GM18951 (cell line): ENCODE results near the gene USP31.

Experiments used
- POLR2A ChIP-seq: IDR thresholded peaks from 4 replicates; pipeline ENCODE4 v1.6.1; 2011; ENCODE audit warnings: mild to moderate bottlenecking; ENCODE audit not compliant: insufficient read length, insufficient read depth; ENCODE audit errors: extremely low read depth
- in situ Hi-C: fragments of 300-500 bp; cut with MboI; formaldehyde crosslinking; loops from one replicate; pipeline ENCODE4 v1.12.0; 2022; ENCODE audit warnings: low sequenced_read_pairs, mixed read lengths, inconsistent platforms; ENCODE audit not compliant: unreplicated experiment

Gene USP31

GRCh38 chr16:23051587-23051986 is 97.7 kb downstream of the USP31 start:
- no peak for TF ChIP-seq POLR2A
- in situ Hi-C loops, result no loop called here

- in situ Hi-C loops, result no loop called here
- TF ChIP-seq POLR2A, result no peak
These were observed 101.1 kb downstream of the USP31 start for GRCh38 chr16:23048164-23048563.

- no peak for TF ChIP-seq POLR2A
These were observed 104.2 kb downstream of the USP31 start for GRCh38 chr16:23045025-23045424.

GRCh38 chr16:23040246-23040645 is 109.0 kb downstream of the USP31 start:
- in situ Hi-C loops, result no loop called here
- no peak for TF ChIP-seq POLR2A

More at GRCh38 chr16:23045025-23045424, 104.2 kb downstream of the USP31 start:
- in situ Hi-C loops, result no loop called here

- TF ChIP-seq POLR2A, result no peak
- in situ Hi-C loops, result no loop called here
These were observed 110.1 kb downstream of the USP31 start for GRCh38 chr16:23039118-23039517.

GRCh38 chr16:23035240-23035639 is 114.0 kb downstream of the USP31 start:
- no peak for TF ChIP-seq POLR2A
- in situ Hi-C loops, result no loop called here

- no peak for TF ChIP-seq POLR2A
- in situ Hi-C loops, result no loop called here
These were observed 117.6 kb downstream of the USP31 start for GRCh38 chr16:23031508-23032098.

- TF ChIP-seq POLR2A, result no peak
- in situ Hi-C loops, result no loop called here
These were observed 119.4 kb downstream of the USP31 start for GRCh38 chr16:23029733-23030420.

- TF ChIP-seq POLR2A, result no peak
These were observed 121.9 kb downstream of the USP31 start for GRCh38 chr16:23027386-23027785.

GRCh38 chr16:23026784-23027362 is 122.4 kb downstream of the USP31 start:
- no peak for TF ChIP-seq POLR2A
- in situ Hi-C loops, result no loop called here

More at GRCh38 chr16:23027386-23027785, 121.9 kb downstream of the USP31 start:
- in situ Hi-C loops, result no loop called here

GRCh38 chr16:23025692-23026307 is 123.5 kb downstream of the USP31 start:
- TF ChIP-seq POLR2A, result no peak
- in situ Hi-C loops, result no loop called here

- in situ Hi-C loops, result no loop called here
- TF ChIP-seq POLR2A, result no peak
These were observed 125.2 kb downstream of the USP31 start for GRCh38 chr16:23024044-23024443.

GRCh38 chr16:23020084-23020483 is 129.2 kb downstream of the USP31 start:
- TF ChIP-seq POLR2A, result no peak
- in situ Hi-C loops, result no loop called here
